Activated T-cell treated with anti-CD3 and anti-CD28 coated beads, Interleukin-2, amount 50 U/mL, for 72 hours (primary cell): ENCODE measurements around the gene NEUROG2. TPM values are rescaled to one million over a fixed set of nuclear protein-coding genes. Genes with fewer than 3 reads are reported as not detected.

Experiments used
- ATAC-seq, 2 donors: fragments of 150-1000 bp; cut with Tn5 transposase; replicated peaks in 1 of 2; 2 replicates each; pipeline ENCODE4 v1.10.0; 2021; ENCODE audit warnings: moderate library complexity in 2 of 2, mild to moderate bottlenecking in 1 of 2
- DNase-seq, 2 donors: peaks; one replicate each; pipeline ENCODE4 v3.0.0; 2021 to 2022; ENCODE audit warnings: mixed read lengths in 1 of 2
- H3K27ac Mint-ChIP-seq: one replicate; pipeline ENCODE4 v1.8.0; 2022; ENCODE audit warnings: mild to moderate bottlenecking, moderate library complexity, mixed read lengths
- H3K27me3 Mint-ChIP-seq: one replicate; pipeline ENCODE4 v1.8.0; 2022; ENCODE audit warnings: low read depth, mixed read lengths
- H3K36me3 Mint-ChIP-seq, 2 donors: one replicate each; pipeline ENCODE4 v1.8.0; 2022; ENCODE audit warnings: mixed read lengths in 2 of 2, mild to moderate bottlenecking in 1 of 2; ENCODE audit not compliant: insufficient read depth in 2 of 2
- H3K4me1 Mint-ChIP-seq: one replicate; pipeline ENCODE4 v1.8.0; 2022; ENCODE audit warnings: low read depth, mixed read lengths
- H3K4me3 Mint-ChIP-seq, 2 donors: one replicate each; pipeline ENCODE4 v1.8.0; 2022; ENCODE audit warnings: mild to moderate bottlenecking in 2 of 2, mixed read lengths in 2 of 2, moderate library complexity in 2 of 2
- H3K9me3 Mint-ChIP-seq, 2 donors: one replicate each; pipeline ENCODE4 v1.8.0; 2022; ENCODE audit warnings: mixed read lengths in 2 of 2
- total RNA-seq, 2 donors: library from RNA; stranded (reverse); gene quantifications; one replicate each; pipeline ENCODE4 v1.2.3, GENCODE V29; 2022

Gene NEUROG2
- total RNA-seq, 2 donors from 2014 or later: 0.23 to 0.26 TPM

GRCh38 chr4:112517067-112517634, 1.2 kb upstream of the NEUROG2 start:
- DNase-seq (peak; percentile 32 to 48), ATAC-seq (no peak)
- Mint-ChIP-seq H3K36me3 (peaks cover 0 to 6% of the 10 kb centered on the region in 2 donors), H3K27me3 (peaks cover 98% of the 10 kb centered on the region), H3K4me3 (peak overlapping the region; percentile 92 to 98), H3K9me3 (no peaks in the 10 kb centered on the region), H3K27ac (no peak overlapping the region), H3K4me1 (peaks cover 67% of the 10 kb centered on the region)

- peak overlapping the region; percentile 92 to 98 for H3K4me3 Mint-ChIP-seq
- DNase-seq (peak in 1 of 2 donors; percentile 19), ATAC-seq (no peak)
- H3K27me3 Mint-ChIP-seq: peaks cover 98% of the 10 kb centered on the region
- no peak overlapping the region for H3K27ac Mint-ChIP-seq
- no peaks in the 10 kb centered on the region for H3K9me3 Mint-ChIP-seq
- H3K36me3 Mint-ChIP-seq: peaks cover 2 to 6% of the 10 kb centered on the region in 2 donors
- H3K4me1 Mint-ChIP-seq: peaks cover 67% of the 10 kb centered on the region
These were observed 589 bp upstream of the NEUROG2 start for GRCh38 chr4:112516471-112517066.

GRCh38 chr4:112515198-112516065, 548 bp downstream of the NEUROG2 start:
- H3K4me3 Mint-ChIP-seq: peak overlapping the region; percentile 92 to 98
- peak overlapping the region; percentile 79 for H3K27ac Mint-ChIP-seq
- H3K27me3 Mint-ChIP-seq: peaks cover 95% of the 10 kb centered on the region
- H3K4me1 Mint-ChIP-seq: peaks cover 64% of the 10 kb centered on the region
- ATAC-seq (peak; percentile 74 to 79), DNase-seq (peak; percentile 69 to 73)
- H3K36me3 Mint-ChIP-seq: peaks cover 6 to 7% of the 10 kb centered on the region in 2 donors
- H3K9me3 Mint-ChIP-seq: no peaks in the 10 kb centered on the region

GRCh38 chr4:112514647-112515197, 1.3 kb downstream of the NEUROG2 start:
- DNase-seq: no peak
- Mint-ChIP-seq H3K27me3 (peaks cover 95% of the 10 kb centered on the region), H3K4me1 (peaks cover 64% of the 10 kb centered on the region), H3K9me3 (no peaks in the 10 kb centered on the region), H3K36me3 (peaks cover 6 to 7% of the 10 kb centered on the region in 2 donors), H3K27ac (no peak overlapping the region), H3K4me3 (peak overlapping the region; percentile 92 to 98)
- ATAC-seq: peak; percentile 30 to 33

- ATAC-seq (peak in 1 of 2 donors; percentile 9), DNase-seq (no peak)
- Mint-ChIP-seq H3K27me3 (peaks cover 95% of the 10 kb centered on the region), H3K27ac (no peak overlapping the region), H3K9me3 (no peaks in the 10 kb centered on the region), H3K36me3 (peaks cover 6 to 7% of the 10 kb centered on the region in 2 donors), H3K4me3 (peak overlapping the region; percentile 92 to 98), H3K4me1 (peaks cover 67% of the 10 kb centered on the region)
These were observed 1.9 kb downstream of the NEUROG2 start for GRCh38 chr4:112513971-112514646.

GRCh38 chr4:112511803-112512118, 4.2 kb downstream of the NEUROG2 start:
- peaks cover 7% of the 10 kb centered on the region in 2 donors for H3K36me3 Mint-ChIP-seq
- DNase-seq (no peak), ATAC-seq (no peak)
- no peak overlapping the region for H3K27ac Mint-ChIP-seq
- peak overlapping the region; percentile 74 to 76 for H3K4me3 Mint-ChIP-seq
- H3K4me1 Mint-ChIP-seq: peaks cover 55% of the 10 kb centered on the region
- H3K27me3 Mint-ChIP-seq: peaks cover 92% of the 10 kb centered on the region
- no peaks in the 10 kb centered on the region for H3K9me3 Mint-ChIP-seq

- DNase-seq (peak in 1 of 2 donors; percentile 12), ATAC-seq (no peak)
- Mint-ChIP-seq H3K36me3 (peaks cover 7% of the 10 kb centered on the region in 2 donors), H3K4me1 (peaks cover 50% of the 10 kb centered on the region), H3K9me3 (no peaks in the 10 kb centered on the region), H3K27me3 (peaks cover 92% of the 10 kb centered on the region), H3K4me3 (peak overlapping the region; percentile 74 to 76), H3K27ac (no peak overlapping the region)
These were observed 4.7 kb downstream of the NEUROG2 start for GRCh38 chr4:112511093-112511802.

GRCh38 chr4:112510291-112511092, 5.5 kb downstream of the NEUROG2 start:
- peak overlapping the region; percentile 70 to 76 for H3K4me3 Mint-ChIP-seq
- no peaks in the 10 kb centered on the region for H3K9me3 Mint-ChIP-seq
- peaks cover 7% of the 10 kb centered on the region in 2 donors for H3K36me3 Mint-ChIP-seq
- peaks cover 93% of the 10 kb centered on the region for H3K27me3 Mint-ChIP-seq
- ATAC-seq: no peak
- no peak for DNase-seq
- no peak overlapping the region for H3K27ac Mint-ChIP-seq
- peaks cover 45% of the 10 kb centered on the region for H3K4me1 Mint-ChIP-seq

GRCh38 chr4:112509243-112510141, 6.5 kb downstream of the NEUROG2 start:
- peak overlapping the region; percentile 63 to 76 for H3K4me3 Mint-ChIP-seq
- H3K4me1 Mint-ChIP-seq: peaks cover 43% of the 10 kb centered on the region
- ATAC-seq (no peak), DNase-seq (no peak)
- no peak overlapping the region for H3K27ac Mint-ChIP-seq
- H3K27me3 Mint-ChIP-seq: peaks cover 91% of the 10 kb centered on the region
- H3K36me3 Mint-ChIP-seq: peaks cover 3 to 7% of the 10 kb centered on the region in 2 donors
- H3K9me3 Mint-ChIP-seq: no peaks in the 10 kb centered on the region

- peak overlapping the region; percentile 63 to 76 for H3K4me3 Mint-ChIP-seq
- H3K9me3 Mint-ChIP-seq: no peaks in the 10 kb centered on the region
- DNase-seq: no peak
- peaks cover 1 to 7% of the 10 kb centered on the region in 2 donors for H3K36me3 Mint-ChIP-seq
- peak overlapping the region; percentile 1 for H3K27ac Mint-ChIP-seq
- H3K4me1 Mint-ChIP-seq: peaks cover 35% of the 10 kb centered on the region
- peaks cover 84% of the 10 kb centered on the region for H3K27me3 Mint-ChIP-seq
- no peak for ATAC-seq
These were observed 7.6 kb downstream of the NEUROG2 start for GRCh38 chr4:112508356-112508755.

GRCh38 chr4:112504807-112505206, 11.2 kb downstream of the NEUROG2 start:
- peaks cover 0 to 1% of the 10 kb centered on the region in 2 donors for H3K36me3 Mint-ChIP-seq
- H3K27ac Mint-ChIP-seq: no peak overlapping the region
- DNase-seq (no peak), ATAC-seq (no peak)
- no peaks in the 10 kb centered on the region for H3K9me3 Mint-ChIP-seq
- H3K4me3 Mint-ChIP-seq: no peak overlapping the region
- peaks cover 73% of the 10 kb centered on the region for H3K27me3 Mint-ChIP-seq
- peaks cover 14% of the 10 kb centered on the region for H3K4me1 Mint-ChIP-seq
